ENCODE results near the gene RAD17.

The RAD17 gene

DNA sequence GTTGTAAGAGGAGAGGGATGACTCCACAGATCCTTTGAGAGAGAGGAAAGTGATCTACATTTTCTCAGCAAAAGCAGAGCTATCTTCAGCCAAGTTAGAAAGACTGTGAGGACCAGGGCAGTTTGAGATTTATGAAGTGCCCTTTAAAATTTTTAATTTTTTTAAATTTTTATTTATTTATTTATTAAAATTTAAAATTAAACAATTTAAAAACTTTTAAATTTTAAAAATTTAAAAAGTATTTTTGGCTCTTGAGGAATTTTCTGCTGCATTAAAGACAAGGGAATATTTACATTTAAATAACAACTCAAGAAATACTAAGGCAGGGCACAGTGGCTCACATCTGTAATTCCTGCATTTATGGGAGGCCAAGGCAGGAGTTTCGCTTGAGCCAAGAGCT is 92.6 kb downstream of the RAD17 start:
- no peak for DNase-seq (ENCODE audit: low spot score)

Measured in germinal center (tissue), 1 donor.